Dendritic cell treated with granulocyte-macrophage colony-stimulating factor and Interleukin-4, amounts not matched to agents 40 ng/mL and 50 ng/mL, for 4 days (primary cell): ENCODE data around the gene HELZ.
"Not testable (repeated sequence)": the region's sequence is repeated elsewhere in the genome, so short reads cannot be mapped to it uniquely, and the experiment has no call there.

ENCODE experiments used
- H3K27ac Mint-ChIP-seq: one replicate; pipeline ENCODE4 v1.8.0; 2022; ENCODE audit warnings: mild to moderate bottlenecking, mixed read lengths
- H3K27me3 Mint-ChIP-seq: one replicate; pipeline ENCODE4 v1.8.0; 2022; ENCODE audit warnings: mild to moderate bottlenecking, mixed read lengths
- H3K36me3 Mint-ChIP-seq: one replicate; pipeline ENCODE4 v1.8.0; 2022; ENCODE audit warnings: low read depth, mixed read lengths
- H3K4me1 Mint-ChIP-seq: one replicate; pipeline ENCODE4 v1.8.0; 2022; ENCODE audit warnings: low read depth, mixed read lengths
- H3K4me3 Mint-ChIP-seq: one replicate; pipeline ENCODE4 v1.8.0; 2022; ENCODE audit warnings: mild to moderate bottlenecking, moderate library complexity, mixed read lengths
- H3K9me3 Mint-ChIP-seq: one replicate; pipeline ENCODE4 v1.8.0; 2022; ENCODE audit warnings: mixed read lengths
- intact Hi-C: fragments of 100-400 bp; cut with micrococcal nuclease; formaldehyde crosslinking; loops from one replicate; pipeline ENCODE4 v1.15.0; 2022

HELZ gene

GRCh38 chr17:67145183-67145805 lies 99.7 kb downstream of the HELZ start:
- Mint-ChIP-seq H3K9me3 (no peaks in the 10 kb centered on the region), H3K27me3 (no peaks in the 10 kb centered on the region), H3K4me1 (peaks cover 6% of the 10 kb centered on the region), H3K27ac (no peak overlapping the region), H3K36me3 (peaks cover 63% of the 10 kb centered on the region), H3K4me3 (no peak overlapping the region)
- intact Hi-C loops, result no loop called here

DNA sequence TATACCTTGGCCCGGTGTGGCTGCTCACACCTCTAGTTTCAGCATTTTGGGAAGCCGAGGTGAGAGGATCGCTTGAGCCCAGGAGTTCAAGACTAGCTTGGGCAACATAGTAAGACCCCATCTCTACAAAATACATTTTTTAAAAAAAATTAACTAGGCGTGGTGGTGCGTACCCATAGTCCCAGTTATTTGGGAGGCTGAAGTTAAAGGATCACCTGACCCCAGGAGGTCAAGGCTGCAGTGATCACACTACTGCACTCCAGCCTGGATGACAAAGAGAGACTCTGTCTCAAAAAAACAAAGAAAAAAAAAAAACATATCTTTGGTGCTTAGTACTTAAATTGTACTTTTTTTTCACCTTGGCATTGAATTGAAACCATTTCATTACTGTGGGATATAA lies 101.7 kb downstream of the HELZ start:
- no peak overlapping the region for H3K27ac Mint-ChIP-seq
- peaks cover 75% of the 10 kb centered on the region for H3K36me3 Mint-ChIP-seq
- intact Hi-C loops, result no loop called here
- no peaks in the 10 kb centered on the region for H3K9me3 Mint-ChIP-seq
- no peak overlapping the region for H3K4me3 Mint-ChIP-seq
- H3K27me3 Mint-ChIP-seq, result no peaks in the 10 kb centered on the region
- peaks cover 13% of the 10 kb centered on the region for H3K4me1 Mint-ChIP-seq

DNA sequence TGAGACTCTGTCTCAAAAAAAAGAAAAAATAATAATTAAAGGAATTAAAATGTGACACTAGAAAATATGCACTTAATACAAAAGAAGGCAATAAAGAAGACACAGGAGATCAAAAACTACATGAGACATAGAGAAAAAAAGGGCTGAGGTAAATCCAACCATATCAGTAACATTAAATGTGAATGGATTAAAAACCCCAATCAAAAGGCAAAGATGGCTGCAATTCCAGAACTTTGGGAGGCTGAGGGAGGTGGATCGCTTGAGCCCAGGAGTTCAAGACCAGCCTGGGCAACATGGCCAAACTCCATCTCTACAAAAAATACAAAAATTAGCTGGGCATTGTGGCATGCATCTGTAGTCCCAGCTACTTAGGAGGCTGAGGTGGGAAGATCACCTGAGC lies 103.0 kb downstream of the HELZ start:
- H3K27me3 Mint-ChIP-seq, intact Hi-C loops, H3K4me3 Mint-ChIP-seq, H3K9me3 Mint-ChIP-seq, H3K27ac Mint-ChIP-seq: not testable (repeated sequence)
- Mint-ChIP-seq H3K4me1 (peaks cover 20% of the 10 kb centered on the region), H3K36me3 (peaks cover 75% of the 10 kb centered on the region)

DNA sequence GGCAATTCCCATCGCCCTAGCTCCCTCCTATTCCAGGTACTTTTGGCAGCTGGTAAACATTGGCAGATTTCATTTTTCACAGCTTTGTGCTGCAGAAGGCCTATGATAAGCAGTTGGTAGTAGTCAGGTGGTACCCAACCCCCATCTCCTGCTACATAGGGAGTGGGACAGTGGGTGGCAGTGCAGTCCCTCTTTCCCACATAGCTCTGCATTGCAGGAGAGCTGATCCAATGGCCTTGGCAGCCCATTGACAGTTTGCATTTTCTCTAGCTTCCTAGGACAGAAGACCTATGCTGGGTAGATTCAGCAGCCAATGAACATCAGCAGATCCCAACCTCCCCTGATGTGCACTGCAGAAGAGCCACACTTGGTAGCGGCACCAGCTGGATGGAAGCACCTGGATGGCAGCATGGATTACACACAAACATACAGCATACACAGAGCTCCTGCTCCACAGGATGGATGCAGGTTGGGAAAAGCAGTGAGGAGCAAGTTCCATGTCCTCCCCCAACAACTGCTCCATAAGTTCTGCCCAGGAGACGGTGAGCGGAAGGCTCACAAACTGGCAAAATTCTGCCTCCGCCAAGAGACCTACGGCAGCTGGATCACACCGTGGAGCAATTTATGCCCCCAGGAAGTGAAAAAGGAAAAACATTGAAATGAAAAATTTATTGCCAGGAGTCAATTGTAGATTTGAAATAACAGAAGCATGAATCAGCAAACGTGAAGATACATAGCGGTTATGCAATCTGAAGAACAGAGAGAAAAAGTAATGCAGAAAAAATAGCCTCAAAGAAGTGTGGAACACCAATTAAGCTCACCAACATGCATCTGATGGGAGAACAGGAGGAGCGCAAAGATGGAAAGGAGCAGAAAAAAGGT lies 105.0 kb downstream of the HELZ start:
- no peaks in the 10 kb centered on the region for H3K9me3 Mint-ChIP-seq
- H3K4me1 Mint-ChIP-seq, result peaks cover 20% of the 10 kb centered on the region
- no peaks in the 10 kb centered on the region for H3K27me3 Mint-ChIP-seq
- intact Hi-C loops, result no loop called here
- peaks cover 83% of the 10 kb centered on the region for H3K36me3 Mint-ChIP-seq
- H3K27ac Mint-ChIP-seq, result no peak overlapping the region
- H3K4me3 Mint-ChIP-seq, result no peak overlapping the region

DNA sequence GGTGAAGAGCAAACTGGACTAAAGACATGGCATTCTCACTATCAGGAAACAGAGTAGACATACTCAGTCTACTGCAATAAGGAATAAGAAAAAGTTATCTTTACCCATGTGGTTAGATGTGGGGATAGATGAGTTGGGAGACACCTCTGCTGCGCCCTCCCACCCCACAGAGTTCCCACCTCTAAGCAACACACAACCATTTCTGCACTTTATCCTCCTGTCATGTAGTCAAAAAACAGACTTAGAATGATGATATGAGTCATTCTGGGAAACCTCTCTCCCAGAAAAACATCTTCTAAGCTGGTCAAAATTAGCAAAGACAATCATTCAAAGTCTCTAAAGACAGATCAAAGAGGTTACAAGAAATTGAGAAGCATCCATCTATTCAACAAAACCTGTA lies 105.7 kb downstream of the HELZ start:
- no peak overlapping the region for H3K27ac Mint-ChIP-seq
- intact Hi-C loops, result no loop called here
- H3K36me3 Mint-ChIP-seq, result peaks cover 80% of the 10 kb centered on the region
- H3K9me3 Mint-ChIP-seq, result no peaks in the 10 kb centered on the region
- no peak overlapping the region for H3K4me3 Mint-ChIP-seq
- no peaks in the 10 kb centered on the region for H3K27me3 Mint-ChIP-seq
- peaks cover 20% of the 10 kb centered on the region for H3K4me1 Mint-ChIP-seq

GRCh38 chr17:67138392-67138791 lies 106.6 kb downstream of the HELZ start:
- no peaks in the 10 kb centered on the region for H3K9me3 Mint-ChIP-seq
- peak overlapping the region; percentile 13 for H3K27ac Mint-ChIP-seq
- H3K27me3 Mint-ChIP-seq, result no peaks in the 10 kb centered on the region
- peaks cover 20% of the 10 kb centered on the region for H3K4me1 Mint-ChIP-seq
- peaks cover 89% of the 10 kb centered on the region for H3K36me3 Mint-ChIP-seq
- intact Hi-C loops, result no loop called here
- H3K4me3 Mint-ChIP-seq, result no peak overlapping the region

DNA sequence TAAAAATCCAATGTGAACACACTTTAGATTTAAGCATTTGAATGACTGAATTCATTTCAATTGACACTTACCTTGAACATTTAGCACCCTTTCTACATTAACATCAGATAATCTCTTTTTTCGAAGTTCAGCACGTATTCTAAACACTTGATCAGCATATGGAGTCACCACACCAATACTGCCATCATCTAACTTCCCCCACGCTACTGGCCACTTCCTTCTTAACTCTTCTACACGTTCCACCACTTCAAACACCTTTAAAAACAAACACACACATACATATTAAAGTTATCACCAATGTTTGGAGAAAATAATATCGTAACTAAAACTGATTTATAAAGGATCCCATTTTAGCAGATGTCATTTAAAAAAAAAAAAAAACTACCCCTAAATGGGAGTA lies 107.1 kb downstream of the HELZ start:
- Mint-ChIP-seq H3K36me3 (peaks cover 86% of the 10 kb centered on the region), H3K4me1 (peaks cover 20% of the 10 kb centered on the region), H3K4me3 (no peak overlapping the region), H3K27me3 (no peaks in the 10 kb centered on the region), H3K27ac (peak overlapping the region; percentile 13), H3K9me3 (no peaks in the 10 kb centered on the region)
- intact Hi-C loops, result no loop called here

DNA sequence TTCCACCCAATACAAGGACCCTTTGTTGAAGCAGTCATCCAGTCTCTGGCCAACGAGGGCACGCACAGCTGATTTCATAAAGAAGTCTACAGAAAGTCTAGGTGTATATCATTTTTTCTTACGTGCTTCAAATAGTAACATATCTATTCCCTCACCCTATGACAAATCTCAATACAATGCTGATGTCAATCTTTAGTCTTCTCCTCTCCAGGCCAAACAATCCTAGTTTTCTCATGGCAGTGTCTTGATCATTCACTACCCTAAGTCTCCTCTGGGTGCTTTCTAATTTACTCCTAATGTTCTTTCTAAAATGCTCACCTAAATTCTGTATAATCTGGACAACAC lies 108.0 kb downstream of the HELZ start:
- H3K36me3 Mint-ChIP-seq, result peaks cover 83% of the 10 kb centered on the region
- intact Hi-C loops, result no loop called here
- H3K9me3 Mint-ChIP-seq, result no peaks in the 10 kb centered on the region
- H3K27me3 Mint-ChIP-seq, result no peaks in the 10 kb centered on the region
- H3K4me3 Mint-ChIP-seq, result no peak overlapping the region
- no peak overlapping the region for H3K27ac Mint-ChIP-seq
- H3K4me1 Mint-ChIP-seq, result peaks cover 20% of the 10 kb centered on the region

- Mint-ChIP-seq H3K4me3 (no peak overlapping the region), H3K4me1 (peaks cover 20% of the 10 kb centered on the region), H3K27ac (no peak overlapping the region), H3K27me3 (no peaks in the 10 kb centered on the region), H3K9me3 (no peaks in the 10 kb centered on the region), H3K36me3 (peaks cover 86% of the 10 kb centered on the region)
- intact Hi-C loops, result no loop called here
Measured at GRCh38 chr17:67136191-67137025, 108.6 kb downstream of the HELZ start.

- H3K27ac Mint-ChIP-seq, result no peak overlapping the region
- H3K27me3 Mint-ChIP-seq, result no peaks in the 10 kb centered on the region
- H3K4me3 Mint-ChIP-seq, result no peak overlapping the region
- H3K36me3 Mint-ChIP-seq, result peaks cover 72% of the 10 kb centered on the region
- intact Hi-C loops, result no loop called here
- no peaks in the 10 kb centered on the region for H3K9me3 Mint-ChIP-seq
- peaks cover 6% of the 10 kb centered on the region for H3K4me1 Mint-ChIP-seq
Measured at GRCh38 chr17:67133161-67133560, 111.8 kb downstream of the HELZ start.

DNA sequence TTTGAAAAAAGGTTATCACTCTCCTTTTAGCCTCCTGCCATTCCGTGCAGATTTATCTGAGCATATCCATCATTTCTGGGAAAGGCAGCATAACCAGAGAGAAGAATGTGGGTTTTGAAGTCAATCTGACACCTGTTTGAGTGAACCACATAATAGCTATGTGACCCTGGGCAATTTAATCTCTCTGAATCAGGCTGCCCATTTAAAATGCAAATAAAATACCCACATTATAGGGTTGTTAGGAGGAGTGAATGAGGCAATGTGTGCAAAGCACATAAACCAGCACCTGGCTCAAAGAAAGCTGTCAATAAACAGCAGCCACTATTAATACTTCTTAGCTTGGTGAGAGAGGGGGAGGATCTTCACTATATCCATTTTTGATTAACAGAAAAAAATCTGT lies 112.6 kb downstream of the HELZ start:
- Mint-ChIP-seq H3K36me3 (peaks cover 72% of the 10 kb centered on the region), H3K27ac (no peak overlapping the region), H3K27me3 (no peaks in the 10 kb centered on the region), H3K9me3 (no peaks in the 10 kb centered on the region), H3K4me3 (no peak overlapping the region), H3K4me1 (no peaks in the 10 kb centered on the region)
- intact Hi-C loops, result no loop called here

DNA sequence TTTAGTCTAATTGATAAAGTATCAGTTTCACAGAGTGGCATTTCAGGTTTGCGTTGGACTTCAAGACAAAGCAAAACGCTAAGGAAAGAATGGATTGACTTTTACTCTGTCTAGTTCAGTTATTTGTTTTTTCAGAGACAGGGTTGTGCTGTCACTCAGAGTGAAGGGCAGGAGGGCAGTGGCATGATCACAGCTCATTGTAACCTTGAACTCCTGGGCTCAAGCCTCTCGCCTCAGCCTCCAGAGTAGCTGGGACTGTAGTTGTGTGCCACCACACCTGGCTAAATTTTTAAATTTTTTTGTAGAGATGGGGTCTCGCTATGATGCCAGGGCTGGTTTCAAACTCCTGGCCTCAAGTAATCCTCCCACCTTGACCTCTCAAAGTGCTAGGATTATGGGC lies 114.2 kb downstream of the HELZ start:
- Mint-ChIP-seq H3K36me3 (peaks cover 57% of the 10 kb centered on the region), H3K4me1 (peaks cover 6% of the 10 kb centered on the region), H3K9me3 (no peaks in the 10 kb centered on the region), H3K27ac (no peak overlapping the region), H3K4me3 (no peak overlapping the region), H3K27me3 (no peaks in the 10 kb centered on the region)
- intact Hi-C loops, result no loop called here

DNA sequence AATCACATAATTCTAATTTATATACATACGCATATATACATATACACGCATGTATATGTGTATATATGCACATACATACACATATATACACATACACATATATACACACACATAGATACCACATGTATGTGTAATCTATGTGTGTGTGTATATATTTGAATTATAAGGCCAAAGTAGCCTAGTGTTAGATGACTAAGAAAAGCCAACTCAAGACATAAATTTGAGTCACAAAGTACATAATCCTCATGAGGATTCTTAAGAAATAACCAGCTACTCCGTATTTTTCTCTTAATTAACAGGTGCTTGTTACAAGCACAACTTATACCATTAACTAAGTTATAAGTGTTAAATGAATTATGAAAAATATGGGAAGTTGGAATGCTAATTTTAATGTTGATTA lies 115.7 kb downstream of the HELZ start:
- Mint-ChIP-seq H3K4me1 (peaks cover 6% of the 10 kb centered on the region), H3K27ac (no peak overlapping the region), H3K27me3 (no peaks in the 10 kb centered on the region), H3K4me3 (no peak overlapping the region), H3K9me3 (no peaks in the 10 kb centered on the region), H3K36me3 (peaks cover 56% of the 10 kb centered on the region)
- intact Hi-C loops, result no loop called here

DNA sequence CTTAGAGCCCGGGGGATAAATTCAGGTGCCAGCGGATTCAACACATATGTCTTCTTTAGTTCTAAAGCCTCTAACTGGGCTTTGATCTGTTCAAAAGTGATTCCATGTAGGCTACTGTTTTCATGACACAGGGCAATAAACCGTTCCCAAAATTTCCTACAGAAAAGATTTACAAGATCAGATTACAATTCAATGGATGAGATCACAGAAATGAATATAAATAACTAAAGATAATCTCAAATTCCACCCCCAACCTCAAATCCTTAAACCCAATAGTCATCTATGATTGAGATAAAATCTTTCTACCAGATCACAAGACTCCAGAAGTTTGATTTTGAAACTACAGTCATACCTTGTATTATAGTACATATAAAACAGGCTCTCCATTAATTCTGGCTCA lies 116.3 kb downstream of the HELZ start:
- peaks cover 6% of the 10 kb centered on the region for H3K4me1 Mint-ChIP-seq
- H3K36me3 Mint-ChIP-seq, result peaks cover 52% of the 10 kb centered on the region
- no peak overlapping the region for H3K27ac Mint-ChIP-seq
- intact Hi-C loops, result no loop called here
- no peak overlapping the region for H3K4me3 Mint-ChIP-seq
- H3K27me3 Mint-ChIP-seq, result no peaks in the 10 kb centered on the region
- no peaks in the 10 kb centered on the region for H3K9me3 Mint-ChIP-seq
